ENCODE results near the gene RNF17.
"Not testable (repeated sequence)": the region's sequence is repeated elsewhere in the genome, so short reads cannot be mapped to it uniquely, and the experiment has no call there.

Gene RNF17

DNA sequence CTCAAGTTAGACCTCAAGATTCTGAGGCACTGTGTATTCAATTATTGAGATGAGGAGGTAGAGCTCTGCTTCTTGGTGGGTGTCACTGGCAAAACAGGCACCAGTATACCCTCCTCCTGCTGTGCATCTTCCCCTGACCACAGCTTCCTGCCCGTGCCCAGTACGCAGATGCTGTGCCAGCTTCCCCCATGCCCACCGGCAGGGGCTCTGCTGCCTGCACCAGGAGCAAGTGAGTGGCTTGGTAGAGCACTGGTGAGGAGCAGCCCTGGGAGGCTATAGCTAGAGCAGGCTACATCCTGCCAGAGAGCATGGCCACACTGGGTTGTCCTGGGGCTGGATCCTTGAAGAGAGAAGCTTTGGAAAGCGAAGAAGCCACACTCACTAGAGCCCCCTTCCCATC lies 21.0 kb upstream of the RNF17 start:
- no peak for DNase-seq

DNA sequence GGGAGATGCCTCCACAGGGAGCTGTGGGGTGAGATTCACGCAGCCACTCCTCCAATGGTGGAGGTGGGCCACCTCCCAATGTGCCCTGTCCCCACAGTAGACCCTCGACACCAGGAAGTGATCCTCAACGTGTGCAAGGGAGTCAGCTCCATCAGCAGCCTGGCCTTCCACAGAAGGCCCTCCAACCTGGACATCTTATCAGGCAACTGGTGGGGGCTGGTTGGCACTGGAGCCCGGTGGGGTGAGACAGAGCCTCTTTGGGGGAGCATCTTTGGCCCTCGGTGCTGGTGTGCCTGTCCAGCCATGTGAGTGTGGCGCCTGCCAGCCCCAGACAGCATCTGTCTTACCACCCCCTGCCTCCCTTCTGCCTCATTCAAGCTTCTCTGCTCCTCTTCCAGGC lies 19.7 kb upstream of the RNF17 start:
- DNase-seq: no peak

DNA sequence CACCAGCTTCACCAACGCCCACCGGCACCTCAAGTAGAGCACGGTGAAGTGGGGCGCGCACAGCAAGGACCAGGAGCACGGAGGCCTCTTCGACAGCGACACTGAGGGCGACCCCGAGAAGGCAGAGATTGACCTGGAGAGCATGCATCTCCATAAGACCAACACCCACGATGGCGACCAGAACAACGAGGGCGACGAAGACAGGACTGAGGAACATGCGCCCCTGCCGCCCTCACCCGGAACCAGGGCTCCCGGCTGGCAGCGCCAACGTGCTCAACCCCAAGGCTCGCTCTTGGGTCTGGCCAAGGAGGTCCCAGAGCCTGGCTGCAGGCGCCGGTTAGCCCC lies 18.5 kb upstream of the RNF17 start:
- DNase-seq: no peak

DNA sequence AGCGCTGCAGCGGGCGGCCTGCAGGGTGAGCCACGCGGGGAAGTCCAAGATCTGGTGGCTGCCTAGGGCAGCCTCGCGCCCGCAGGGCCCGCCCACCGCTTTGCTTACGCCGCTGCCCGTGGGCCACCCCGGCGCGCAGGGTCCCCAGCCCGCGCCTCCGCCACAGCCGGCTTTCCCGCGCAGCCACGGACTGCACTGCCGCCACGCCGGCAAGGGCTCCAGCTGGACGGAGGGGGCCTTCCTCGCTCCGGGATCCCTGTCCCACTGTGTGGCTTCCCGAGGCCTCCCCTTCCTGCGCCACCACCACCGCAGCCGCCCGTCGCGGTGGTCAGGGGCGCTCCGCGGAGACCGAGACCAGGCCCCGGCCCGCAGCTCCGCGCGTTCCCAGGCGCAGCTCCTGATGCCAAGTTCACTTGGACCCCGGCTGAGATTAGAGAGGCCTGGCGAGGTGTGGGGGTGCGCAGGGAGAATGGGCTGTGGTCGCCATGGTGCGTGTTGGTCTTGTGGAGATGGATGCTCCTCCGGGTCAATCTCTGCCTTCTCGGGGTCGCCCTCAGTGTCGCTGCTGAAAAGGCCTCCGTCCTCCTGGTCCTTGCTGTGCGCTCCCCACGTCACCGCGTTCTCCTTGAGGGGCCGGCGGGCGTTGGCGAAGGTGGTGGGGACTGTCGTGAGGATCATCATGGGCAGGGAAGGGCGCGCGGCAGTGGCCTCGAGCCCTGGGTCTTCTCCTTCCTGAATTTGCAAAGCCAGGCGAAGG lies 17.9 kb upstream of the RNF17 start:
- DNase-seq: no peak

DNA sequence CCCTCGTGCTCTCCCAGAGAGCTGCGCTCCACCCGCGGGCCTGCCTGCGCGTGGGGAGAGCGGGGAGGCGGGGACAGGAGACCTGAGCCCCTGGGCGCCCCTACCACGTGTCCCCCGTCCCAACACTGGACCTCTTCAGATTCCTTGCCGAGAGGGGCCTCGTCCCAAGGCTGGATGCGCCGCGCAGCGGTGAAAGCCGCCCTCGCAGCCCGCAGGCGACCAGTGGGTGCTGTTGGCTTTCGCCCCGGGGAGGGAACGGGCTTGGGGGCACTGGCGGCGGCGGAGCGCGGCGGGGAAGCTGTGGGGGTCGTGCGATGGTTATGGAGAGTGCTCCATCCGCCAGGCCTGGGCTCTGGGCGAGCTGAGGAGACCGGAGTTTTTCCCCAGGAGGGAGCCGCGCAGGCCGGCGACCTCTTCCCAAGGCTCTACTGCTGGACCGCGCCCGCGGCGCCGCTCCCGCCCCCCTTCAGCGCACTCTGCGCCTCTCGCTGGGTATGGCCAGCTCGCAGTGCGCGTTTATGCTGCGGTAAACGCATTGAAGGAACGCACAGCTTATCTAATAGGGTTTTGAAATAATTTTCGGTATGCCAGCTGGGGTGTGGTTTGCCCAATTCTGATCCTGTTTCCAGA lies 17.2 kb upstream of the RNF17 start:
- no peak for DNase-seq

DNA sequence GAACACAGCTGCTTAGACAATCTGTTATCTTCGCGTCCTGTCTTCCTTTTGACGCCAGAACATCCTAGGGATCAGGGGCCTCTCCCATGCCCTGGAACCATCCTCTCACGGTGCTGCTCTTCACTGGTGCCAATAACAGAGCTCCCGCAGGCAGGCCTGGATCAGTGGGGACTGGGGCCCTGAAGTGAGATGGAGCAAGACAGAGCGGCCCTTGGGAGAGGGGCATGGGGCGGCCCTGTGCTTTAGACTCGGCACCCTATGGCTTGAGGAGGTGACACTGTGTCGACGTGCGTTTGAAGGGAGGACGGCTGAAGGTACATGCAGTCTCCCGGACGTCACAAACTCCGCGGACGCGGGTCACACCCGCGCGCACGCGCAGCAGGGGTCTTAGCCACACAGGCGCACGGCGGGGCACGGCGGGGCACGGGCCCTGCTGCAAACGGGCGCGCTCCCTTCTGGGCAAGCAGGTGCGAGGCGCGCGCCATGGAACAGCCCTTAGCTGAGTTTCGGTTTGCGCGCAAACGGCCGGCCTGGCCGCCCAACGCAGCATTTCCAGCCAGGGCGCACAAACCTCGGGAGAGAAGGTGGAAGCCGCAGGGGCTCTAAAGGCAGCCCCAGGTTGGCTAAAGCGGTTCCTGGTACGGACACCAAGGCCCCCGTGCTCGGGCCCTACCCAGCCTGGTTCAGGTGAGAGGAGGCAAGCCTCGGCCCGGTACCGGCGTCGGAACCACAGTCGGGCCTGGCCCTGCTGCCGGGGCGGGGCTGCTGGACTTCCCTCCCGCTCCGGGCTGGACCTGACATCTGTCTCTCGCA lies 16.5 kb upstream of the RNF17 start:
- DNase-seq: no peak

DNA sequence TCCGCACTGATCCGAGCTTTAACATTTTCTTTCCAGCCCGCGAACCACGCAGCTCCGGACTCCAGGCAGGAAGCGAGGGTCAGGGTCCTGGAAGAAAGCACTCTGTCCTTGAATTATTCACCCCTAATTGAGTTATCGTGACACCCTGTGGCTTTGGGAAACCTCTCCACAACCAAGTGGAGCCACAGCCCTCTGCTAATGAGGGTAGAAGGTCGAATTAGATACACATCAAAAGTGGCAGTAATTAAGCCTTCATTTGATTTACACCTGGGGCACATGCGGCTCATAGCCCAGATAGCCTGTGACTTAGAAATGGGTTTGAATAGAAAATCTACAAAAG lies 15.9 kb upstream of the RNF17 start:
- no peak for DNase-seq

DNA sequence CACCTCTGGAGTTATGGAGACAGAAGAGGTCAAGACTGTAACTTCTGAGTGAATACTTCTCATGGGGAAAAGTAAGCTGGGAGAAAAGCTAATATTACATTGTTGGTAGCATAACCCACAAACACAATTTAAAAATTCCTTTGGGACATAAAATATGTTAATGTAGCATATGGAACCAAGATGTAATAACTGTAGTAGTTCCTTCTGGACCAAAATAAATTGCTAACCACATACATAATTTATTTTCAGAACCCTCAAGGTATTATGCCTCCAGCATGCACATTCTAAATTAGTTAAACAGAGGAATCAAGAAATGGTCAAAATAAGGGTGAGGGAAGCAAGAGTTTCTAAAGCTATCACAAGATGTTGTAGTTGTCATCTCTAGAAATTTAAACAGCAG lies 4.8 kb upstream of the RNF17 start:
- no peak for DNase-seq

DNA sequence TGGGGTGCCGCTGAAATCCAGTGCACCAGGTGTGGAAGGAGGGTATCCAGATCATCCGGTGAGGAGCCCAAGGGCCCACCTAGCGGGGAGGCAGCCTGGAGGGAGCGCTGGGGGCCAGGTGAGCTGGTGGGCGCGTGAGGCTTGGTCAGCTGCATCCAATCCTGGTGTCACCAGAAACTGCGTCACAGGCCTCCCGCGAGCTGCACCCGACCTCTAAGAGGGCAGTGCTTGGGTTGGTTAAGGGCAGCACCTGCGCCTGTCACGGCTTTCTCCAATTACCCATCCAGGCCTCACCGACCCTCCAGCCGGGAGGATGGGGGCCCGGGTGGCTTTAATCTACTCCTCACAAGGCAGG lies 284 bp downstream of the RNF17 start:
- DNase-seq: no peak

DNA sequence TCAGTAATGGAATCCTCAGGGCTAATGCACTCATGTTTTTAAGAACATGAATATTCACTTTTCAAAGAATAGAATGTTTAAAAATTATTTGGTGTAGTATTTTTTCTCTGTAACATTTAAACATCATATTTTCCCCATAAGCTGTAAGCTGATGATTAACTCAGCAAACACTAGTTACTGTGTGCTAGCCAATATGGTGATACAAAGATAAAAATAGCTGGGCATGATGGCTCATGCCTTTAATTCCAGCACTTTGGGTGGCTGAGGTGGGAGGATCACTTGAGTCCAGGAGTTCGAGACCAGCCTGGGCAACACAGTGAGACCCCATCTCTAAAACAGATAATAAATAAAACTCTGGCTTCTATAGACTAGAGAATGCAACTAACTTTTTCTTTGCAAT lies 13.2 kb downstream of the RNF17 start:
- DNase-seq: no peak

DNA sequence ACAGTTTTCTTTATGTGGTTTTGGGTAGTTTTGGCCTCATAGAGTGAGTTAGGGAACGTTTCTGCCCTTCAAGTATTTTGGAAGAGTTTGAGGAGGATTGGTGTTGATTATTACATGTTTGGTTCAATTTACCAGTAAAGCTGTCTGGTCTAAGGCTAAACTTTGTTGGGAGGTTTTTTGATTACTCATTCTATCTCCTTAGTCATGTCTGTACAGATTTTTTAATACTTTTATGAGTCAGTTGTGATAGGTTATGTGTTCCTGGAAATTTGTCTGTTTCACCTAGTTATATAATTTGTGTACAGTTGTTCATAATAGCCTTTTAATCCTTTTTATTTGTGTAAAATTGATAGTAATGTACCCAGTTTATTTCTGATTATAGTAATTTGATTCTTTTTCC lies 20.4 kb downstream of the RNF17 start:
- DNase-seq: no peak

DNA sequence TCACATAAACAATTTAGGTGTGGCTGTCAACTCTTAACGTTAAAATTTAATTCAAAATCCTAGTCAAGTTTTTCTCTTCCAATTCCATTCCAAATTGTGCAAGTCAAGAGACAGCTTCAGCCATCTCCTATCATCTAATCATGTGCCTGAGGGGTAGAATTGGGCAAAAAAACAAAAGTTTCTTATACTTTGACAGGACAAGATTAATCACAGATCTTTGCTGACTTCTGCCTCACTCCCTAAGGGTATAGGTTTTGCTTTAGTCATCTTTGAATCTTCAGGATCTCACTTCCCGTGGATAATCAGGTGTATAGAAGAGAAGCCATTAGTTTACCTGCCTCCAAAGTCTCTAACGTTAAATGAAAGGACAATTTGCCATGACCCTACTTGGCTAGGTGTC lies 24.6 kb downstream of the RNF17 start:
- DNase-seq: no peak

DNA sequence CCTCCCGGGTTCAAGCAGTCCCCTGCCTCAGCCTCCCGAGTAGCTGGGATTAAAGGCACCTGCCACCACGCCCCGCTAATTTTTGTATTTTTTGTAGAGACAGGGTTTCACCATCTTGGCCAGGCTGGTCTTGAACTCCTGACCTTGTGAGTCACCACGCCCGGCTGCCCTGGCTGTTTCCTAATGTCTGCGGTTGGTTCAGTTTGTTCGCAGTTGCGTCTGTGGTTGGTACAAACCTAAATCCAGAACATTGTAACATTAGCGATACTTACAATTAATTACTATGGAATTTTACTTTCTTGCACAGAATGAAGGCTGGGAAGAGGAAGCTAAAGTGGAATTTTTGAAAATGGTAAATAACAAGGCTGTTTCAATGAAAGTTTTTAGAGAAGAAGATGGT lies 38.1 kb downstream of the RNF17 start:
- DNase-seq: no peak

DNA sequence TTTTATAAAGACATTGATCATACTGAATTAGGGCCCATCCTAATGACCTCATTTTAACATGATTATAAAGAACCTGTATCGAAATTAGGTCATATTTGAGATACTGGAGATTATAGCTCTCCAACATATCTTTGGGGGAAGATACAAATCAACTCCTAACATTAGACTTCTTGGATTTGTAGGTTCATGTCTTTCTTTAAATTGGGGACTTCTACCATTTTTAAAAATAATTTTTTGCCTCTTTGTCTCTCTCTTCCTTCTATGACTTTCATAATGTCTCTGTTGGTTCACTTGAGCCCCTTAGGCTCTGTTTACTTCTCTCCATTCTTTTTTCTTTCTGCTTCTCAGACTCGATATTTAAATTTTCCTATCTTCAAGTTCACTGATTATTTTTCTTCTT lies 57.2 kb downstream of the RNF17 start:
- DNase-seq: no peak

DNA sequence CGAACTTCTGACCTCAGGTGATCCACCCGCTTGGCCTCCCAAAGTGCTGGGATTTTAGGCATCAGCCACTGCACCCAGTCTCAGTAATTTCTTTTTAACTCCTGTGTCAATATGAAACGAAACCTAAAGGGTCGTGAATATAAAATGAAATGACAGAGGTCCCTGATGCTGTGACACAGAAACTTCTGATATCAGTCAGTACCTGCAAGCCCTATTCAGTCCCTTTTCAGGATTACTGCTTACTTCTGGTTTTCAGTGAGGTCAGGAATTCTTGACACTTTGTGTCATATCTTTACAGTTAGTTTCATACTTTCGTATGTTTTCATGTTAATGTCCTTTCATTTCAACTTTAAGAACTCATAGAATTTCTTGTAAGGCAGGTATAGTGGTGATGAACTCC lies 58.7 kb downstream of the RNF17 start:
- DNase-seq: no peak

DNA sequence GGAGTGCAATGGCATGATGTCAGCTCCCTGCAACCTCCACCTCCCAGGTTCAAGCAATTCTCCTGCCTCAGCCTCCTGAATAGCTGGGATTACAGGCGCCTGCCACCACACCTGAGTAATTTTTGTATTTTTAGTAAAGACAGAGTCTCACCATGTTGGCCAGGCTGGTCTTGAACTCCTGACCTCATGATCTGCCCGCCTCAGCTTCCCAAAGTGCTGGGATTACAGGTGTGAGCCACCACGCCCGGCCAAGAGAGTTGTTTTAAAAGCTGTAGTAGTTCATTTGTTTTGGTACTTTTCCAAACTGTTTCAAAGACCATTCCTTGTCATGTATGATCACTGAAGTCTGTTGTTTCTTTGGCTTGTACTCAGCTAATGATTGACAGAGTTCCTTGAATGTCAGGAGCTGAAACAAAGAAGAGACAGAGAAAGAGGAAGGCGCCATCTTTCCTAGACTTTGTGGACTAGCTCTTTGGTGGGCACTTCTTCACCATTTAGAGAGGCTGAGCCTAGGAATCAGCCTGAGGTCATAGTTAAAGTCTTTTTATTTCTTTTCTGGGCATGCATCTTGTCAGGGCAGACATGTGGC lies 59.2 kb downstream of the RNF17 start:
- DNase-seq: not testable (repeated sequence)

DNA sequence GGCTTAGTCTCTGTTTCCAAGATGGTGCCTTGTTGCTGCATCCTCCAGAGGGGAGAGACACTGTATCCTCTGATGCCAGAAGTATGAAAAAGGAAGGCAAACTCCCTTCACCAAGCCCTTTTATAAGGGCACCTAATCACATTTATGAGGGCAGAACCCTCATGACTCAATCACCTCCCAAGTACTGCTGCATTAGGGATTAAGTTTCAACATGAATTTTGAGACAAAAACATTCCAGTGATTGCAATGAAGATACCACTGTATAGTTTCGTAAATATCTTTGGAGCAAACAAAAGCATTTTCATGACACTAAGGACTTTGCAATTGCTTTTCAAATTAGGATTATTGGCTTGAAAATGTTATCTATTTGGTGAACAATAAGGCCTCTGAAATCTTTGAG lies 63.8 kb downstream of the RNF17 start:
- DNase-seq: no peak

DNA sequence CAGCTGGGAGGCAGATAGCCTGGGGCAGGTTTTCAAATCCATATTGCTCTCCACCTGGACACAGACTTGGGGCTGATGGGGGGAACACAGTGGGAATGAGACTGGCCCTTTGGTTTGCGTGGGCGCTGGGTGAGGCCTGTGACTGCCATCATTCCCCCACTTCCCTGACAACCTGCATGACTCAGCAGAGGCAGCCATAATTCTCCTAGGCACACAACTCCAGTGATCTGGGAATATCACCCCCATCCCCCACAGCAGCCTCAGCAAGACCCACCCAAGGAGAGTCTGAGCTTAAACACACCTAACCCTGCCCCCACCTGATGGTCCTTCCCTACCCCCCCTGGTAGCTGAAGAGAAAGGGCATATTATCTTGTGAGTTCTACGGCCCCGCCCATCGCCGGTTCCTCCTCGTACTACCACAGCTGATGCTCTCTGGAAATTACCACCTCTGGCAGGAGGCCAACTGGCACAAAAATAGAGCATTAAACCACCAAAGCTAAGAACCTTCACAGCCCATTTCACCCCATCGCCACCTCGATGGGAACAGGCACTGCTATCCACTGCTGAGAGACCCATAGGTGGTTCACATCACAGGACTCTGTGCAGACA lies 71.0 kb downstream of the RNF17 start:
- no peak for DNase-seq

DNA sequence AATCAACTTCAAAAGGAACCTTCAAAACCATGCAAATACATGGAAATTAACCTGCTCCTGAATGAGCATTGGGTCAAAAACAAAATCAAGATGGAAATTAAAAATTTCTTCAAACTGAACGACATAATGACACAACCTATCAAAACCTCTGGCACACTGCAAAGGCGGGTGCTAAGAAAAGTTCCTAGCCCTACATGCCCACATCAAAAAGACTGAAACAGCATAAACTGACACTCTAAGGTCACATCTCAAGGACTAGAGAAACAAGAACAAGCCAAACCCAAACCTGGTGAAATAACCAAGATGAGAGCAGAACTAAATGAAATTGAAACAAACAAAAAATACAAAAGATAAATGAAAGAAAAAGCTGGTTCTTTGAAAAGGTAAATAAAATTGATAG lies 73.6 kb downstream of the RNF17 start:
- DNase-seq: not testable (repeated sequence)

DNA sequence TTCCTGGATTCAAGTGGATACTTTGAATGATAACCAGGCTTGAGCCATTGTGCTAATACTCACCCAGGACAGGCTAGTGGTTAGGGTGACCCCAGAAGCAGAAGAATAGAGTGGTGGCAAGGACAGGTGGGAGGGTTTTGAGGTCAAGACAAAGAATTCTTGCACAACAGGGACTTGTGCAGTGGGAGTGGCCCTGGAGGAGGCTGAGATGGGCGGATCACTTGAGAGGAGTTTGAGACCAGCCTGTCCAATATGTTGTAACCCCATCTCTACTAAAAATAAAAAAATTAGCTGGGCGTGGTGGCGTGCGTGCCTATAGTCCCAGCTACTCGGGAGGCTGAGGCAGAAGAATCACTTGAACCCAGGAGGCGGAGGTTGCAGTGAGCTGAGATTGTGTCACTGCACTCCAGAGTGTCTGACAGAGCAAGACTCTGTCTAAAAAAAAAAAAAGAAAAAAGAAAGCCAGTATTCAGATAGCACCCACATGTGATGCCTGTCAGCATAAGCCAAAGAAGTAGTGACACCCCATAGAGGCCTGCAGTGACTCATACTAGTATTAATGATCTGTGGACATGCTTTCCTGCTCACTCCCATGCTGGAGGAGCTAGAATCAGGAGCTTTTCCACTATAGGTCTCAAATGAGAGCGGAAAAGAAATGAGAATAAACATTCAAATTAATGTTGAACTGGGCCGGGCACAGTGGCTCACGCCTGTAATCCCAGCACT lies 78.7 kb downstream of the RNF17 start:
- DNase-seq: no peak

DNA sequence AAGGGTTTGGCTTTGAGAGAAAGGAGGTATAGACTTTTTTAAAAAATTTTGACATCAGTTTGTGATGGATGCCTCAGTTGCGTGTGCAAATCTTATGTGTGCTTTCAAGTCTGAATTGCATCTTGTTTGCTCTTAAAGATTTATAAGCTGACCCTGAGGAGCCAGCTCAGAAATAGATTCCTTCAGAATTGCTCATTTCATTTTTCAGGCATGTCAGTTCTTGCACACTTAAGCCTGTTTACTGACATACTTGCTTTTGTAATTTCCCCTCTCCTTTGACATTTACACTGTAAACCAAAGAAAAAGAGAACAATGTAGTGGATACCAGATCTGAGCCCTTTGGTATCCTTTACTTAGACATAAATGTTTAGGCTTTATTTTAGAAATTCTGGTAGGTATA lies 87.6 kb downstream of the RNF17 start:
- DNase-seq: no peak

DNA sequence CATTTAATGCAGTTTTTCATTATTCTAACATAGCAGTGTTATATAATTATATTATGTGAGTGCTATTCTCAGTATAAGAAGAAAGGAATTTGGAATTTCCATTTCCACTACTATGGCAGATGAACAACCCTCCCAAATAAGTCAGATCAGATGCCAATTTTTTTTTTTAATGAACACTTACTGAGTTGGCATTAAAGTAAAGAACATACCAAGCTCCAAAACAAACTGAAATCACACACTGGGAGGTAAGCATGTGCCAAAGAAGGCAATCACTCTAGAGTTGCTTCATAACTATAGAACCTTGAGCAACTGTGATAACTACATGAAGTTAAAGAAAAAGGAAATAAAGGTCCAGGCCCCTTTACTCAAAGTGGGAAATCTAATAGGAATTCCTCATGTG lies 90.3 kb downstream of the RNF17 start:
- DNase-seq: no peak

DNA sequence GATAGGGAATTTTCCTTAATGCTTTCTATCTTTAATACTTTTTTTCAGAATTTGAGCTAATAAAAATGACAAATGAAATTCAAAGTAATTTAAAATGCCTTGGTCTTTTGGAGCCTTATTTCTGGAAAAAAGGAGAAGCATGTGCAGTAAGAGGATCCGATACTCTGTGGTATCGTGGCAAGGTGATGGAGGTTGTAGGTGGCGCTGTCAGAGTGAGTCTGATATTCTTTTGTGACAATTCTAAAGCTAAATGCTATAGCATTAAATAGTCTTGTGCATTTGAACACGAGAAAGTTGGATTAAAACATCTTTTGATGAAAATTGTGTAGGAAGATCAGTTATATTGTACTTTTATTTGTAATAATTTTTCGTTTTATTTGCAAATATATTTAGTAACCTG lies 95.0 kb downstream of the RNF17 start:
- DNase-seq: no peak

Measured in NCI-H2029 treated with DMSO at 0.1 percent for 48 hours (cell line).